Activated T-helper 1 cell treated with anti-CD3 and anti-CD28 coated beads, Interleukin-2, amount 50 U/mL, for 16 hours (primary cell): ENCODE data around the gene WNT8A.

ENCODE experiments used
- DNase-seq, 2 donors: peaks; one replicate each; pipeline ENCODE4 v3.0.0-alpha.2; 2020; ENCODE audit warnings: low read depth in 1 of 2, low spot score in 1 of 2

WNT8A gene

DNA sequence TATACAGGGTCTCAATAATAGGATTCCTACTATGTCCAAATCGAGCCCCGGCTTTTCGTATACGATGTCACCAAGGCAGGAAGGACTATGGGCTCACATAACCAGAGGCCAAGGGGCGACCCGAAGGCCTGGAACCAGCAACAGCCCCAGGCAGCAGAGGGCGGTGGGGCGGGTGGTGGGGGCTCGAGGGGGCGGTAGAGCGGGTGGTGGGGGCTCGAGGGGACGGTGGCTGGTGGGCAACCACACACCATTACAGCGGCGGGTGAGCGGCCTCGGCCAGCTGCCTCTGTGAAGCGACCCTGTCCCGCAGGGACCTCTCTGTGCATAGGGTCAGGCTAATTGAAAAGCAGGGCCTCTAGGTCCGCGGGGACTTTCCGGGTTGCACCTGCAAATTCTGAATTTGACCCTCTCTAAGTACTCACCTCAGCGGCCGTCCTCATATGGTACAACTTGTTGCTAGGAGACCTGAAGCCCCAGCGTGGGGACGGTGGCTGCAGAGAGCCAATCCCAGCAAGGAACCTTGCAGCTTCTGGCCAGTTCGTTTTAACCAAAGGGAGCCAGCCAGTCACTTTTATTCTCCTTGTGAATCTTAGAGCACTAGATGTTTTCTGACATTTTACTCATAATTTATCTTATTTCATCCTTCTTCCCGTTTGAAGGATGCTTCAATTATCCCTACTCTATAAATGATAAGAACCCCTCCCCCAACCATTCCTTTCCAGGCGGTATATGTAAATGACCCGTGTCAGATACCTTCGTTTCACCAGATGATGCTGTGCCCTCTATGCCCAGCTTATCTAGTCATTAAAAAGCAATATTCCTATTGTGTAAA is 55.3 kb downstream of the WNT8A start, which contains the start of gene NME5:
Gene NME5 (minus strand): TSS at position 480 of the 832 bp plus-strand sequence. CDS start 648 bp downstream, outside the sequence.
- no peak for DNase-seq

DNA sequence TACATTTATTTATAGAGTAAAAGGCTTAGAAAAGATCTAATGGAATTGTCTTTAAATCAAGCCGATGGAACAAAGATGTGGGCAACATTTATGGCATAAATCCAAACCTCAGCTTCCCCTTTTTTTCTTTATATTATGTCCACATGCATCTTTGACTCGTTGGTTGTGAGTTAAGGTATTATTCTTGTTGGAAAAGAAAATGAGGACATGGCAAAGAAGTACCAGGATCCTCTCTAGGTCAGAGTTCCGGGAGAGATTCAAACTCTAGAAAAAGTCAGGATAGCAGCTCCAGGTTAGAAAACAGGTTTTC is 55.9 kb downstream of the WNT8A start:
- DNase-seq: no peak

DNA sequence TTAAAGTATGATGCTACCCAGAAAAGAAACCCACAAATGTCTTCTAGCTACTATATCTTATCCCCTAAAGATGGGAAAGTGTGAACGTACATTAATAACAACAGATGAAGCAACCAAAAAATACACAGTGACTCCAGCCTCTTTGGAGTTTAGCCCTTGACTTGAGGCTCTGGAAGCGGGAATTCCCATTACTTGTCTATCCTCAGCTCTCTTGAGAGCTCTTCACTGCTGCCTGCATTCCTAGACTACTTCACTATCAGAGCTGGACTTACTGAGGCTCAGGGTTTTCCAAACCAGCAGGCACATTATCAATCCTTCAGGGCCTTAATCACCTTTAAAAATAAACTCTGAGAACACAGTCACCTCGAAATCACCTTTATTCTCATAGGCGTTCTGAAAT is 56.4 kb downstream of the WNT8A start:
- no peak for DNase-seq
